HCT116 (cell line): ENCODE measurements around the gene ZDHHC9. TPM values are rescaled to one million over a fixed set of nuclear protein-coding genes. Genes with fewer than 3 reads are reported as not detected.

Experiments
- ATAC-seq: fragments of 200-7000 bp; cut with Tn5 transposase; 2 replicates; pipeline ENCODE4 v1.9.1; 2020; ENCODE audit warnings: mild to moderate bottlenecking, moderate library complexity
- BruUV-seq: library from RNA; stranded (reverse); fragments of 400-500 nt; replicated peaks from 2 replicates; lab custom pipeline; 2021; lab: Mats Ljungman, UMichigan
- CTCF ChIA-PET: fragments of 300-600 bp; sonication (Branson Sonifier 250); formaldehyde crosslinking; loops from one replicate; lab custom pipeline; 2021; ENCODE audit warnings: antibody characterized with exemption; lab: Charles Lee
- POLR2A ChIA-PET: fragments of 300-600, 350-600 bp; sonication (Branson Sonifier 250); formaldehyde crosslinking; loops from one replicate; lab custom pipeline; 2021; ENCODE audit warnings: antibody characterized with exemption; lab: Charles Lee
- RAD21 ChIA-PET, 2 experiments: fragments of 300-600 bp; sonication (Branson Sonifier 250); formaldehyde crosslinking; loops; one replicate each; lab custom pipeline; 2023; ENCODE audit warnings: low total read pairs in 2 of 2; ENCODE audit not compliant: uncharacterized antibody in 2 of 2, unreplicated experiment in 2 of 2, low non-redundant PET in 1 of 2; lab: Charles Lee
- DNase-seq: peaks from one replicate; pipeline ENCODE4 v3.0.0-alpha.2; 2010; ENCODE audit warnings: low read depth, low spot score
- H2AFZ ChIP-seq: fragments of 200-600 bp; shearing (Covaris generic), sonication (generic); 2 replicates; pipeline ENCODE4 v1.6.1; 2017; ENCODE audit warnings: low read depth, mixed run types, mixed read lengths, antibody characterized with exemption, low read length; ENCODE audit not compliant: poor library complexity, severe bottlenecking
- H3K27ac ChIP-seq: 2 replicates; pipeline ENCODE4 v1.5.1; 2012; ENCODE audit warnings: low read depth, low read length
- H3K27me3 ChIP-seq: fragments of 200-600 bp; sonication (generic); 2 replicates; pipeline ENCODE4 v1.6.1; 2016; ENCODE audit warnings: mixed run types, low read length, mixed read lengths; ENCODE audit not compliant: insufficient read depth
- H3K36me3 ChIP-seq, 2 experiments: fragments of 200-500 bp in 1 of 2; fragments of 200-600 bp in 1 of 2; sonication (Bioruptor generic) in 1 of 2; sonication (generic) in 1 of 2; 2 replicates each; pipeline versions ENCODE4 v1.5.1 to v1.6.1; 2014 to 2016; ENCODE audit warnings: low read length in 2 of 2, inconsistent platforms in 1 of 2, mixed read lengths in 1 of 2, mixed run types in 1 of 2; ENCODE audit not compliant: insufficient read depth in 2 of 2, control insufficient read depth in 1 of 2
- H3K4me1 ChIP-seq, 2 experiments: fragments of 200-600 bp in 1 of 2; sonication (generic) in 1 of 2; 2 replicates each; pipeline versions ENCODE4 v1.5.1 to v1.6.1; 2012 to 2017; ENCODE audit warnings: low read length in 2 of 2, inconsistent platforms in 1 of 2, mild to moderate bottlenecking in 1 of 2, mixed read lengths in 1 of 2, mixed run types in 1 of 2, moderate library complexity in 1 of 2; ENCODE audit not compliant: insufficient read depth in 2 of 2, control insufficient read depth in 1 of 2
- H3K4me2 ChIP-seq: fragments of 200-600 bp; sonication (generic); 2 replicates; pipeline ENCODE4 v1.6.1; 2017; ENCODE audit warnings: mixed run types, low read length, mixed read lengths
- H3K4me3 ChIP-seq, 2 experiments: fragments of 200-600 bp in 1 of 2; sonication (generic) in 1 of 2; replicated peaks in 1 of 2; 2 replicates each; pipeline ENCODE4 v1.5.1; 2011 to 2016; ENCODE audit warnings: low read length in 2 of 2, control low read depth in 1 of 2, low read depth in 1 of 2, mild to moderate bottlenecking in 1 of 2, mixed read lengths in 1 of 2, mixed run types in 1 of 2
- H3K79me2 ChIP-seq: fragments of 200-600 bp; sonication (generic); 2 replicates; pipeline ENCODE4 v1.6.1; 2017; ENCODE audit warnings: mild to moderate bottlenecking, mixed run types, low read length, moderate library complexity, mixed read lengths; ENCODE audit not compliant: insufficient read depth
- H3K9ac ChIP-seq: fragments of 200-600 bp; sonication (generic); 2 replicates; pipeline ENCODE4 v1.6.1; 2016; ENCODE audit warnings: low read length, mixed read lengths
- H3K9me2 ChIP-seq: fragments of 200-600 bp; sonication (generic), shearing (Covaris generic); 2 replicates; pipeline ENCODE4 v1.6.1; 2017; ENCODE audit warnings: mixed run types, mild to moderate bottlenecking, moderate library complexity; ENCODE audit not compliant: insufficient read depth
- H3K9me3 ChIP-seq, 2 experiments: fragments of 200-500 bp in 1 of 2; fragments of 200-600 bp in 1 of 2; sonication (Bioruptor generic) in 1 of 2; sonication (generic) in 1 of 2; 2 replicates each; pipeline ENCODE4 v1.6.1; 2014 to 2017; ENCODE audit warnings: low read length in 2 of 2, mixed read lengths in 2 of 2, inconsistent platforms in 1 of 2, low read depth in 1 of 2, mild to moderate bottlenecking in 1 of 2, mixed run types in 1 of 2, moderate library complexity in 1 of 2; ENCODE audit not compliant: control insufficient read depth in 1 of 2, insufficient read depth in 1 of 2
- H4K20me1 ChIP-seq: fragments of 200-600 bp; sonication (generic), shearing (Covaris generic); 2 replicates; pipeline ENCODE4 v1.6.1; 2017; ENCODE audit warnings: mixed run types, mild to moderate bottlenecking, moderate library complexity; ENCODE audit not compliant: insufficient read depth
- ATF3 ChIP-seq: IDR thresholded peaks from 2 replicates; pipeline ENCODE4 v1.6.1; 2012
- CBX3 ChIP-seq: IDR thresholded peaks from 2 replicates; pipeline ENCODE4 v1.6.1; 2012; ENCODE audit warnings: low read depth
- CEBPB ChIP-seq: IDR thresholded peaks from 2 replicates; pipeline ENCODE4 v1.6.1; 2012; ENCODE audit warnings: low read depth
- EGR1 ChIP-seq: IDR thresholded peaks from 2 replicates; pipeline ENCODE4 v1.6.1; 2012; ENCODE audit warnings: low read depth
- ELF1 ChIP-seq: IDR thresholded peaks from 2 replicates; pipeline ENCODE4 v1.6.1; 2012; ENCODE audit warnings: low read depth, borderline replicate concordance
- EZH2 ChIP-seq: fragments of 200-600 bp; sonication (generic); IDR thresholded peaks from 2 replicates; pipeline ENCODE4 v1.6.1; 2017; ENCODE audit warnings: antibody characterized with exemption, mixed run types
- EZH2phosphoT487 ChIP-seq: fragments of 200-600 bp; IDR thresholded peaks from 2 replicates; pipeline ENCODE4 v1.6.1; 2018; ENCODE audit warnings: antibody characterized with exemption, borderline replicate concordance
- FOSL1 ChIP-seq: IDR thresholded peaks from 2 replicates; pipeline ENCODE4 v1.6.1; 2012; ENCODE audit warnings: low read depth
- JUND ChIP-seq: IDR thresholded peaks from 2 replicates; pipeline ENCODE4 v1.6.1; 2012
- POLR2A ChIP-seq: IDR thresholded peaks from 2 replicates; pipeline ENCODE4 v1.7.0; 2011; ENCODE audit warnings: borderline replicate concordance; ENCODE audit not compliant: insufficient read depth, insufficient read length; ENCODE audit errors: extremely low read depth
- RAD21 ChIP-seq: IDR thresholded peaks from 2 replicates; pipeline ENCODE4 v1.6.1; 2012; ENCODE audit warnings: low read depth, mild to moderate bottlenecking
- SIN3A ChIP-seq: IDR thresholded peaks from 2 replicates; pipeline ENCODE4 v1.6.1; 2012; ENCODE audit warnings: low read depth
- SP1 ChIP-seq: IDR thresholded peaks from 2 replicates; pipeline ENCODE4 v1.6.1; 2012; ENCODE audit warnings: low read depth
- SRF ChIP-seq: IDR thresholded peaks from 2 replicates; pipeline ENCODE4 v1.6.1; 2012; ENCODE audit warnings: low read depth
- TCF7L2 ChIP-seq: IDR thresholded peaks from 2 replicates; pipeline ENCODE4 v1.7.0; 2011; ENCODE audit warnings: borderline replicate concordance, inconsistent platforms; ENCODE audit not compliant: insufficient read depth, insufficient read length; ENCODE audit errors: extremely low read depth
- YY1 ChIP-seq: IDR thresholded peaks from 2 replicates; pipeline ENCODE4 v1.6.1; 2011; ENCODE audit warnings: low read length, low read depth, moderate library complexity, mild to moderate bottlenecking; ENCODE audit not compliant: insufficient replicate concordance; ENCODE audit errors: extremely low read depth
- ZFX ChIP-seq: fragments of 450-650 bp; IDR thresholded peaks from 2 replicates; pipeline ENCODE4 v1.6.1; 2017
- ZNF274 ChIP-seq: fragments of 200-500 bp; sonication (Bioruptor generic); IDR thresholded peaks from 2 replicates; pipeline ENCODE4 v1.6.1; 2014; ENCODE audit warnings: mild to moderate bottlenecking, low read depth, low read length, inconsistent platforms
- intact Hi-C: fragments of 100-400 bp; cut with micrococcal nuclease; formaldehyde crosslinking; loops from 2 replicates; pipeline ENCODE4 v1.10.0; 2022
- total RNA-seq: library from RNA; stranded (reverse); gene quantifications from one replicate; pipeline ENCODE4 v1.2.1, GENCODE V29; 2021; ENCODE audit not compliant: unreplicated experiment
- TF ChIP-seq, protein P1 (sequence below), 3 experiments: fragments of 200-600 bp in 1 of 3; sonication (generic) in 1 of 3; IDR thresholded peaks in 2 of 3; conservative IDR thresholded peaks in 1 of 3; 2 replicates each; pipeline ENCODE4 v1.5.1; 2012 to 2017; ENCODE audit warnings: low read depth in 2 of 3, low read length in 2 of 3, antibody characterized with exemption in 1 of 3, borderline replicate concordance in 1 of 3, control low read depth in 1 of 3, mild to moderate bottlenecking in 1 of 3, mixed read lengths in 1 of 3, mixed run types in 1 of 3, moderate library complexity in 1 of 3; ENCODE audit not compliant: insufficient read depth in 1 of 3
- TF ChIP-seq, protein P2 (sequence below): IDR thresholded peaks from 2 replicates; pipeline ENCODE4 v1.6.1; 2011; ENCODE audit warnings: mild to moderate bottlenecking, low read length, moderate library complexity; ENCODE audit not compliant: insufficient replicate concordance; ENCODE audit errors: extremely low read depth

ZDHHC9 gene
- total RNA-seq, 1 experiment from 2014 or later, result 18.9 TPM

DNA sequence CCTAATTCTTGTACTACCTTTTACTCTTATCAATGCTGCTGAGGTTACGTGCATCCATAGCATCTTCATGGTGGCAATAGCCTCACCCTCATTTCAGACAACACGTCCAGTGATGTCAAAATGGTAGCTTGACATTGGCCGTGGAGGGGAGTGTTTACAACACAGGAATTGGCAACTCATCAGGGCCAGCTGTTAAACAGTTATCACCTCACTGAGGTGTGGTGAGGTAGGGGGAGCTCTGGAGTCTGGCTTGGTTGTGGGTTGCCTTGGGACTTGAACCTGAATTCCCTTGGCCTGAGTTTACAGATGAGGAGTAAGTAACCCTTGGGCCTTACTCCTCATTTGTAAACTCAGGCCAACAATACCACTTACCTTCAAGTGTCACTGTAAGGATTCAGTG, 53.5 kb downstream of the ZDHHC9 start:
- ChIA-PET CTCF (no interaction called here), RAD21 (no interaction called here), POLR2A (no interaction called here)
- no peaks in the 10 kb centered on the region for H3K79me2 ChIP-seq
- no peak overlapping the region for H3K4me3 ChIP-seq
- BruUV-seq, result no TSS peak
- DNase-seq (no peak), ATAC-seq (no peak)
- no peaks in the 10 kb centered on the region for H3K27me3 ChIP-seq
- H3K4me1 ChIP-seq, result no peaks in the 10 kb centered on the region
- no peak for TF ChIP-seq SRF
- TF ChIP-seq ZNF274, result no peak
- no peak for TF ChIP-seq FOSL1
- no peak for TF ChIP-seq ELF1
- no peak for TF ChIP-seq EZH2
- TF ChIP-seq EGR1, result no peak
- TF ChIP-seq JUND, result no peak
- TF ChIP-seq CEBPB, result no peak
- TF ChIP-seq TCF7L2, result no peak
- TF ChIP-seq SP1, result no peak
- no peak for TF ChIP-seq CBX3
- no peak for TF ChIP-seq POLR2A
- TF ChIP-seq, protein P1, sequence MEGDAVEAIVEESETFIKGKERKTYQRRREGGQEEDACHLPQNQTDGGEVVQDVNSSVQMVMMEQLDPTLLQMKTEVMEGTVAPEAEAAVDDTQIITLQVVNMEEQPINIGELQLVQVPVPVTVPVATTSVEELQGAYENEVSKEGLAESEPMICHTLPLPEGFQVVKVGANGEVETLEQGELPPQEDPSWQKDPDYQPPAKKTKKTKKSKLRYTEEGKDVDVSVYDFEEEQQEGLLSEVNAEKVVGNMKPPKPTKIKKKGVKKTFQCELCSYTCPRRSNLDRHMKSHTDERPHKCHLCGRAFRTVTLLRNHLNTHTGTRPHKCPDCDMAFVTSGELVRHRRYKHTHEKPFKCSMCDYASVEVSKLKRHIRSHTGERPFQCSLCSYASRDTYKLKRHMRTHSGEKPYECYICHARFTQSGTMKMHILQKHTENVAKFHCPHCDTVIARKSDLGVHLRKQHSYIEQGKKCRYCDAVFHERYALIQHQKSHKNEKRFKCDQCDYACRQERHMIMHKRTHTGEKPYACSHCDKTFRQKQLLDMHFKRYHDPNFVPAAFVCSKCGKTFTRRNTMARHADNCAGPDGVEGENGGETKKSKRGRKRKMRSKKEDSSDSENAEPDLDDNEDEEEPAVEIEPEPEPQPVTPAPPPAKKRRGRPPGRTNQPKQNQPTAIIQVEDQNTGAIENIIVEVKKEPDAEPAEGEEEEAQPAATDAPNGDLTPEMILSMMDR (IDR thresholded peaks at IDR 0.05 in 2 of 3, conservative IDR thresholded peaks at IDR 0.05 in 1 of 3; ENCODE audit: borderline replicate concordance in 1 of 3, insufficient read depth in 1 of 3, low read depth in 2 of 3, low read length in 2 of 3), result no peak
- TF ChIP-seq RAD21, result no peak
- no peak for TF ChIP-seq YY1
- TF ChIP-seq ZFX, result no peak
- TF ChIP-seq ATF3, result no peak
- no peak for TF ChIP-seq EZH2phosphoT487
- TF ChIP-seq, protein P2, sequence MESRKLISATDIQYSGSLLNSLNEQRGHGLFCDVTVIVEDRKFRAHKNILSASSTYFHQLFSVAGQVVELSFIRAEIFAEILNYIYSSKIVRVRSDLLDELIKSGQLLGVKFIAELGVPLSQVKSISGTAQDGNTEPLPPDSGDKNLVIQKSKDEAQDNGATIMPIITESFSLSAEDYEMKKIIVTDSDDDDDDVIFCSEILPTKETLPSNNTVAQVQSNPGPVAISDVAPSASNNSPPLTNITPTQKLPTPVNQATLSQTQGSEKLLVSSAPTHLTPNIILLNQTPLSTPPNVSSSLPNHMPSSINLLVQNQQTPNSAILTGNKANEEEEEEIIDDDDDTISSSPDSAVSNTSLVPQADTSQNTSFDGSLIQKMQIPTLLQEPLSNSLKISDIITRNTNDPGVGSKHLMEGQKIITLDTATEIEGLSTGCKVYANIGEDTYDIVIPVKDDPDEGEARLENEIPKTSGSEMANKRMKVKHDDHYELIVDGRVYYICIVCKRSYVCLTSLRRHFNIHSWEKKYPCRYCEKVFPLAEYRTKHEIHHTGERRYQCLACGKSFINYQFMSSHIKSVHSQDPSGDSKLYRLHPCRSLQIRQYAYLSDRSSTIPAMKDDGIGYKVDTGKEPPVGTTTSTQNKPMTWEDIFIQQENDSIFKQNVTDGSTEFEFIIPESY, result no peak
- TF ChIP-seq SIN3A, result no peak
- no peak overlapping the region for H3K27ac ChIP-seq
- H3K9ac ChIP-seq, result no peak overlapping the region
- no peaks in the 10 kb centered on the region for H3K36me3 ChIP-seq
- no peak overlapping the region for H2AFZ ChIP-seq
- no peak overlapping the region for H3K4me2 ChIP-seq
- no peaks in the 10 kb centered on the region for H4K20me1 ChIP-seq
- no peaks in the 10 kb centered on the region for H3K9me3 ChIP-seq
- no peaks in the 10 kb centered on the region for H3K9me2 ChIP-seq
- intact Hi-C loops, result no loop called here
